NT2/D1 (cell line): ENCODE results near the gene ERVFRD-1.

Source experiments
- DNase-seq: peaks from one replicate; pipeline ENCODE4 v3.0.0-alpha.2; 2011; ENCODE audit warnings: low read depth, low spot score
- H3K27me3 ChIP-seq: 2 replicates; pipeline ENCODE4 v1.6.0; 2011; ENCODE audit warnings: mild to moderate bottlenecking; ENCODE audit not compliant: insufficient read length, insufficient read depth
- H3K36me3 ChIP-seq: 2 replicates; pipeline ENCODE4 v1.6.1; 2011; ENCODE audit warnings: mild to moderate bottlenecking, low read length, mixed read lengths; ENCODE audit not compliant: insufficient read depth, insufficient read length
- H3K4me1 ChIP-seq: 2 replicates; pipeline ENCODE4 v1.5.1; 2011; ENCODE audit not compliant: insufficient read depth, insufficient read length
- H3K4me3 ChIP-seq: 2 replicates; pipeline ENCODE4 v1.5.1; 2011; ENCODE audit warnings: low read depth; ENCODE audit not compliant: insufficient read length
- H3K9ac ChIP-seq: 2 replicates; pipeline ENCODE4 v1.6.0; 2011; ENCODE audit warnings: low read depth; ENCODE audit not compliant: insufficient read length
- H3K9me3 ChIP-seq: 2 replicates; pipeline ENCODE4 v1.5.1; 2011; ENCODE audit warnings: mild to moderate bottlenecking, low read length; ENCODE audit not compliant: insufficient read depth
- SUZ12 ChIP-seq: IDR thresholded peaks from 2 replicates; pipeline ENCODE4 v1.6.1; 2011; ENCODE audit not compliant: insufficient read length, insufficient read depth; ENCODE audit errors: extremely low read depth
- YY1 ChIP-seq: IDR thresholded peaks from 2 replicates; pipeline ENCODE4 v1.6.1; 2011; ENCODE audit not compliant: insufficient read length, insufficient read depth
- ZNF274 ChIP-seq: IDR thresholded peaks from 2 replicates; pipeline ENCODE4 v1.6.1; 2011; ENCODE audit warnings: mild to moderate bottlenecking, low read depth, low read length

The ERVFRD-1 gene, protein sequence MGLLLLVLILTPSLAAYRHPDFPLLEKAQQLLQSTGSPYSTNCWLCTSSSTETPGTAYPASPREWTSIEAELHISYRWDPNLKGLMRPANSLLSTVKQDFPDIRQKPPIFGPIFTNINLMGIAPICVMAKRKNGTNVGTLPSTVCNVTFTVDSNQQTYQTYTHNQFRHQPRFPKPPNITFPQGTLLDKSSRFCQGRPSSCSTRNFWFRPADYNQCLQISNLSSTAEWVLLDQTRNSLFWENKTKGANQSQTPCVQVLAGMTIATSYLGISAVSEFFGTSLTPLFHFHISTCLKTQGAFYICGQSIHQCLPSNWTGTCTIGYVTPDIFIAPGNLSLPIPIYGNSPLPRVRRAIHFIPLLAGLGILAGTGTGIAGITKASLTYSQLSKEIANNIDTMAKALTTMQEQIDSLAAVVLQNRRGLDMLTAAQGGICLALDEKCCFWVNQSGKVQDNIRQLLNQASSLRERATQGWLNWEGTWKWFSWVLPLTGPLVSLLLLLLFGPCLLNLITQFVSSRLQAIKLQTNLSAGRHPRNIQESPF

DNA sequence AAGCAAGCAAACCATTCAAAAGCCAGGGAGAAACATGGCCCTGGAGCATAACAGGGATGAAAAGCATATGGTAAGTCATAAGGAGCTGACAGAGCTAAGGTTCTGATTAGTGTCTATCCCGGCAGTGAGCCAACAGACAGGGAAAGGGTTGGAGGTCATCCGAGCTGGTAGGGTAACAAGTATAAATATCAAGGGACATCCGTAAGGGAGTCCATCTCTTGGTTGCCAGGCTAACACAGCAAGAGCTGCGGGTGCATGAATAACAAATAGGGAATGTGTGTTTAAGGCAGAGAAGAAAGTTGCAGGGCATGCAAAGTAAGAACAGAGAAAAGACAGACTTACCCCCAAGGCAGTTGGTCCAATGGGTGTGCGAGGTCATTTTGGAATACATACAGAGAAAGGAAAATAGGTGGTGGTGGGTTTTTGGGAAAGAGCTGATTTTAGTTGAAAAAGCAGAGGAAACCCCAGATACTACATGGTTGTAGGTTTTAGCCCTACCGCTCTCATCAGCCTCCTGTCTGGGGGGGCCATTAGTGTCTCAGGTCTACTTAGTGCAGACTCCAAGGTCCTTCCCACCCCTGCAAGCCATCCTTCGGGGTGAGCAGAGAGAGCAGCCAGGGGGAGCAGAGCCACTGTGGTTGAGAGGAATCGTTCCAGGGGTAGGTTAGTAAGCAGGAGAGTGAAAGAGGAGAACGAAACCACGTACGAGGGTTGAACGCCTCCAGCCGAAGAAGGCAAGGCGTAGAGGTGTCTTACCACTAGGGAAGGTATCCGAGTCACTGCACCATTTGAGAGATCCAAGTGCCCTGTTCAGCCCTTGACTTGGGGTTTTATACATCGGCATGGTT, at the start of gene ERVFRD-1:
Gene ERVFRD-1, minus strand, starts transcription at position 805 of the 848 bp plus-strand sequence. CDS start 6,415 bp downstream, outside the sequence.
- H3K9ac ChIP-seq = no peak within 1 kb of the TSS
- no peaks in the 10 kb centered on the region for H3K4me1 ChIP-seq
- TF ChIP-seq SUZ12 (no peak), ZNF274 (no peak), YY1 (no peak)
- no peak for DNase-seq
- H3K27me3 ChIP-seq = no peaks in the 10 kb centered on the region
- no peak within 1 kb of the TSS for H3K4me3 ChIP-seq
- peaks cover 3% of the 10 kb centered on the region for H3K36me3 ChIP-seq
- no peaks in the 10 kb centered on the region for H3K9me3 ChIP-seq

DNA sequence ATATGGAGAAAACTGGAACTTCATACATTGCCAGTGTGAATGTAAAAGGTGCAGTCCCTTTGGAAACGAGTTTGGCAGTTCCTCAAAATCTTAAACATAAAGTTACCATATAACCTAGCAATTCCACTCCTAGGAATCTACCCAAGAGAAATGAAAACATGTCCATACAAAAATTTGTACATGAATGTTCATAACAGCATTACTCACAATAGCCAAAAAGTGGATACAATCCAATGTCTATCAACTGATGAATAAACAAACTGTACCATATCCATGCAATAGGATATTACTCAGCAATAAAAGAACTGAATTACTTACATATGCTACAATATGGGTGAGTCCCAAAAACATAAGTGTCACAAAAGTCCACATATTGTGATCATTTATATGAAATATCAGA, 48.7 kb upstream of the ERVFRD-1 start:
- no peaks in the 10 kb centered on the region for H3K27me3 ChIP-seq
- no peak for TF ChIP-seq SUZ12
- no peak for TF ChIP-seq YY1
- no peak for TF ChIP-seq ZNF274
- no peak overlapping the region for H3K9ac ChIP-seq
- peaks cover 5% of the 10 kb centered on the region for H3K9me3 ChIP-seq
- H3K36me3 ChIP-seq = no peaks in the 10 kb centered on the region
- DNase-seq = no peak
- no peak overlapping the region for H3K4me3 ChIP-seq
- H3K4me1 ChIP-seq = no peaks in the 10 kb centered on the region

DNA sequence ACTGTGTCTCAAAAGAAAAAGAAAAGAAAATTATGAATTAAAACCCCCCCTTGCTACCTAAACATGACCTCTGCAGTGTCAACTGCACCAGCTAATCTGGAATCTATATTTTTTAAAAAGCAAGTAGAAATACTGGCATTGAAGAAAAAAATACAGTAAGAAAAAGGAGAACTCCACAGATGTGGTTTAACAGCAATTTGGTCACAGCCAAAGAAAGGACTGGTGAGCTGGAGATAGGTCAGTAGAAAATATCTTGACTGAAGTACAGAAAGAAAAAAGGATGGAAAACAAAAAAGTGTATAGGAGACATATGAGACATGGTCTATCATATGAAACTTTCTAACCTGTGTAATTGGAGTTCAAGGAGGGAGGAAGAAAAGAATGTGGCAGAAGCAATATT, 44.1 kb upstream of the ERVFRD-1 start:
- Histone ChIP-seq H3K4me3 (no peak overlapping the region), H3K9me3 (peaks cover 5% of the 10 kb centered on the region), H3K9ac (no peak overlapping the region), H3K4me1 (no peaks in the 10 kb centered on the region), H3K36me3 (no peaks in the 10 kb centered on the region), H3K27me3 (no peaks in the 10 kb centered on the region)
- no peak for TF ChIP-seq SUZ12
- TF ChIP-seq YY1 = no peak
- no peak for TF ChIP-seq ZNF274
- DNase-seq = no peak

DNA sequence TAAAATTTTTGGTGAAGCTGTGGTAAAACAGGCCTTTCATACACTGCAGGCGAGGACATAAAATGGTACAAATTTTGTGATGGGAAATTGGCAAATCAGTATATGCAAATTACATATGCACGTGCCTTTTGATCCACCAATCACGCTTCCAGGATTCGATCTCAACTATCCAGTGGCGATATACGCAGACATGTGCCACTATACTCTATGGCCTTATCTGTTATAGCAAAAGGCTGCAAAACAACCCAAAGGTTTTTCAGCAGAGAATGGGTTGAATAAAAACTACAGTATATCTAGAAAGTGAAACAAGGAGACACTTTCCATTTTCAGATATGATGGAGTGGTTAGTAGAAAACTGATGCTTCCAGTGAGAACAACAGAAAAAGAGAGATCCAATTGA, 41.9 kb upstream of the ERVFRD-1 start:
- Histone ChIP-seq H3K4me3 (no peak overlapping the region), H3K9ac (no peak overlapping the region), H3K4me1 (no peaks in the 10 kb centered on the region), H3K9me3 (peaks cover 5% of the 10 kb centered on the region), H3K36me3 (no peaks in the 10 kb centered on the region), H3K27me3 (no peaks in the 10 kb centered on the region)
- TF ChIP-seq SUZ12 = no peak
- TF ChIP-seq ZNF274 = no peak
- TF ChIP-seq YY1 = no peak
- DNase-seq = no peak

DNA sequence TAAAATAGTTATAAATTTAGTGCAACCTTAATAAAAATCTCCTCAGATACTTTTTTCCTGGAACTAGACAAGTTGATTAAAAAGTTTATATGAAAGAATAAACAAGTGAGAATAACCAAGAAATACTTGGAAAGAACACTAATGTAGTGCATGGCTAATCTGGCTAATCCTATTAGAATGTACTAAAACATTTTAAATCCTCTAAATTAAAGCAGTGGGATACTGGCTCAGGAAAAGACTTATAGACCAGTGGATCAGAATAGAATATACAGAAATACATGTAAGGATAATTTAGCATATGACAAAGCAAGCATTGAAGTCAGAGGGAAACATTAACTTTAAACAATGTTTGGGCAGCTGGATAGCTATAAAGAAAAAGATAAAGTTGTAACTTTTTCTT, 41.1 kb upstream of the ERVFRD-1 start:
- no peaks in the 10 kb centered on the region for H3K36me3 ChIP-seq
- no peaks in the 10 kb centered on the region for H3K27me3 ChIP-seq
- DNase-seq = no peak
- no peak overlapping the region for H3K9ac ChIP-seq
- no peaks in the 10 kb centered on the region for H3K4me1 ChIP-seq
- TF ChIP-seq ZNF274 (no peak), YY1 (no peak), SUZ12 (no peak)
- H3K4me3 ChIP-seq = no peak overlapping the region
- peaks cover 5% of the 10 kb centered on the region for H3K9me3 ChIP-seq

DNA sequence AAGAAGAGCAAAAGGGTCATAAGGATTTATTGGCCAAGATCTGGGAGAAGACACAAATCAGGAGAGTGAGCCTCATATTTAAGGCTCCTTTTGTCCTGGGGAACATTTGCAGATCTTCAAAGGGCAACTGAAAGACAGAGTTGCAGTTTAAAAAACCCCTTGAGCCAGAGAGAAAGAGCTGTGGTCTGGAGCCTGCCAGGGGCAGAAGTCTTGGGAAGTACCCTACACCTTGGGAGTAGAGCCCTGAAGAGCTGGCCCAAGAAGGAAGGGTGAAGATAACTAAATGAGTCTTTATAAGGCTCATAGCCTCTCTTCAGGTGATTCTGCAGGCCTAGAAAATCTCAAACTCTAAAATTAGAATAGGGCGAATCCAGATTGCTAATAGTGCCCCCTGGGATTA, 40.0 kb upstream of the ERVFRD-1 start:
- DNase-seq = no peak
- TF ChIP-seq ZNF274 (no peak), SUZ12 (no peak), YY1 (no peak)
- Histone ChIP-seq H3K9me3 (no peaks in the 10 kb centered on the region), H3K4me1 (no peaks in the 10 kb centered on the region), H3K9ac (no peak overlapping the region), H3K4me3 (no peak overlapping the region), H3K36me3 (no peaks in the 10 kb centered on the region), H3K27me3 (no peaks in the 10 kb centered on the region)

DNA sequence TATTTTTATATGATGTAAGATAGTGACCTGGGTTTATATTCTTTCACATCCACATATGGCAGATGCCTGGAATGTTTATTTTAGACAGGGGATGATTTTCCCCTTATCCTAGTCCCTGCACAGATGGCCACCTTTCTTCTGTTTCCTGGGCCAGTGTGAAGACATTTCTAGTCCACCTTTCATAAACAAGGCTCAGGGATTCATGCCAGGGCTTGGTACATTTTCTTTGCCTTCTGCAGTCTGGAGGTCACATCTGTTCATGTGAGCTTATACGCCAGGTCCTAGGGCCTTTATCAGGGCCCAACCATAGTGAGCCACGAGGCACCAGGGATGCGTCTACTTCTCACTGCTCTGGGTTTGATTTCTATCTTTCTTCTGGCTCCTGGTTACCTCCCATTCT, 38.0 kb upstream of the ERVFRD-1 start:
- Histone ChIP-seq H3K9me3 (no peaks in the 10 kb centered on the region), H3K4me1 (no peaks in the 10 kb centered on the region), H3K27me3 (no peaks in the 10 kb centered on the region), H3K4me3 (no peak overlapping the region), H3K36me3 (no peaks in the 10 kb centered on the region), H3K9ac (no peak overlapping the region)
- no peak for DNase-seq
- TF ChIP-seq ZNF274 (no peak), SUZ12 (no peak), YY1 (no peak)
